Measurements from ENCODE around the gene SPPL3. TPM values are rescaled to one million over a fixed set of nuclear protein-coding genes. Genes with fewer than 3 reads are reported as not detected.

The SPPL3 gene
- total RNA-seq, 4 donors from 2014 or later, result 25.7 to 37.5 (median 34.7) TPM

DNA sequence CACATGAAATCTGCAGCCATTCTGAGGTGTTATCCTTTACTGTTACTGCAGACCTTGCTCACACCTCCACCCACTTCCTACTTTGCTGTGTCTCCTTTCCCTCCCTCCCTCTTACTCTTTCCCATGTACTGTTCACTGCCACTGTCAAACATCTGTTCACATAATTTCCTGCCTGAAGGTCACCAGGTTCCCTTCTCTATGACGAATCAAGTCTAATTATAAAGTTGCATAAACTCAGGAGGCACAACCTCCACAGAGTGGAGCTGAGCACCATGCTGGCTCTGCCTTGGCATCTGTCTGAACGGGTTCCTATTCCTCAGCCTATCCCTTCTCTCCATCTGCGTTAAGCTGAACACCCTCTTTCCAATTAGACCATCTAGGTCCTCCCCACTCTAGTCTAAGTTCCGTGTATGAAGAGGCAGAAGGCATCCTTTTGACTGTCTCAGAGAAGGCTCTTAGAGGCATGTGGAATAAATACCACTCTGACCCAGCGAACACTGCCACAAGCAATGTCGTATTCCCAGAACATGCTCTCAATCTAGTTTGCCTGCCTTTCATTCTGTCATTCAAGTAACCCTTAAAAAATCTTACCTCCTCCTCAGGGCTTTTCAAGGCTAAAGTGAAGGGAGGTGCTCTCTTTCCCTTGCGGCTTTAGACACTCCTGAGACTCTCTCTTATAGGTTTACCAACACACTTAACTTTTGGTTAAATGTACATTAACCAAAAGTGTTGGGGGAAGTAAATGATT lies 129.8 kb downstream of the SPPL3 start:
- TF ChIP-seq POLR2A (IDR thresholded peaks at IDR 0.05), result no peak
- TF ChIP-seq, protein P1, sequence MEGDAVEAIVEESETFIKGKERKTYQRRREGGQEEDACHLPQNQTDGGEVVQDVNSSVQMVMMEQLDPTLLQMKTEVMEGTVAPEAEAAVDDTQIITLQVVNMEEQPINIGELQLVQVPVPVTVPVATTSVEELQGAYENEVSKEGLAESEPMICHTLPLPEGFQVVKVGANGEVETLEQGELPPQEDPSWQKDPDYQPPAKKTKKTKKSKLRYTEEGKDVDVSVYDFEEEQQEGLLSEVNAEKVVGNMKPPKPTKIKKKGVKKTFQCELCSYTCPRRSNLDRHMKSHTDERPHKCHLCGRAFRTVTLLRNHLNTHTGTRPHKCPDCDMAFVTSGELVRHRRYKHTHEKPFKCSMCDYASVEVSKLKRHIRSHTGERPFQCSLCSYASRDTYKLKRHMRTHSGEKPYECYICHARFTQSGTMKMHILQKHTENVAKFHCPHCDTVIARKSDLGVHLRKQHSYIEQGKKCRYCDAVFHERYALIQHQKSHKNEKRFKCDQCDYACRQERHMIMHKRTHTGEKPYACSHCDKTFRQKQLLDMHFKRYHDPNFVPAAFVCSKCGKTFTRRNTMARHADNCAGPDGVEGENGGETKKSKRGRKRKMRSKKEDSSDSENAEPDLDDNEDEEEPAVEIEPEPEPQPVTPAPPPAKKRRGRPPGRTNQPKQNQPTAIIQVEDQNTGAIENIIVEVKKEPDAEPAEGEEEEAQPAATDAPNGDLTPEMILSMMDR (IDR thresholded peaks at IDR 0.05), result no peak
- 92% methylated on average over 7 of the region's 7 CpGs for WGBS, 2 donors
- intact Hi-C loops (cut with DNase I), result no loop called here
- no peak for DNase-seq
- no peak overlapping the region for H3K4me3 ChIP-seq (replicated peaks in 1 of 3)
- H3K9me3 ChIP-seq, result no peaks in the 10 kb centered on the region
- no peaks in the 10 kb centered on the region for H3K36me3 ChIP-seq
- no peak overlapping the region for H3K27ac ChIP-seq
- peaks cover 28 to 31% of the 10 kb centered on the region in 2 donors for H3K4me1 ChIP-seq
- H3K27me3 ChIP-seq, result no peaks in the 10 kb centered on the region

DNA sequence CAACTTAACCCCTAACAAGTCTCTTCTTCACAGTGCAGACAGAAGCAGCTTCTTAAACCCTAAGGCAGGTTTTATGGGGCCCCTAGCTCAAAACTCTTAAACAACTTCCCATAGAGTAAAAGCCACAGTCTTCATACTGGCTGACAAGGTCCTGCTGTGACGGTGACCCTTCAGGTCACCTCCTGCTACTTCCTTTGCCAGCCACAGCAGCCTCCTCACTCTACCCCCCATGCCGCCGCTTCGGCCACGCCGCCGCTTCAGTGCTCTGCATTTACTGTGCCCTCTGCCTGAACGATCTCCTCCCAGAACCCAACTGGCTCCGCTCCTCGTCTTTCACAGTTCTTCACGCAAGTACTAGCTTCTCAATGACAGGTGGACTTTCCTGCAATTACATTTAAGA lies 133.1 kb downstream of the SPPL3 start:
- WGBS, 2 donors, result 88 to 92% methylated on average over 11 of the region's 11 CpGs
- Histone ChIP-seq H3K4me1 (peaks cover 39 to 49% of the 10 kb centered on the region in 2 donors), H3K4me3 (replicated peaks in 1 of 3) (no peak overlapping the region), H3K9me3 (no peaks in the 10 kb centered on the region), H3K27me3 (no peaks in the 10 kb centered on the region), H3K36me3 (no peaks in the 10 kb centered on the region), H3K27ac (peak overlapping the region in 1 of 3 donors; percentile 99)
- DNase-seq, result no peak
- intact Hi-C loops (cut with DNase I), result no loop called here
- TF ChIP-seq, protein P1 (IDR thresholded peaks at IDR 0.05), result no peak
- no peak for TF ChIP-seq POLR2A (IDR thresholded peaks at IDR 0.05)

- intact Hi-C loops (cut with DNase I), result no loop called here
- peak in 1 of 2 donors; percentile 40 for TF ChIP-seq POLR2A (IDR thresholded peaks at IDR 0.05)
- TF ChIP-seq, protein P1 (IDR thresholded peaks at IDR 0.05), result peak in 1 of 6 experiments; percentile 5
- H3K4me3 ChIP-seq (replicated peaks in 1 of 3), result no peak overlapping the region
- WGBS, 2 donors, result 43 to 45% methylated on average over 11 of the region's 11 CpGs
- H3K27ac ChIP-seq, result peak overlapping the region; percentile 82 to 99 (median 86)
- no peaks in the 10 kb centered on the region for H3K9me3 ChIP-seq
- H3K36me3 ChIP-seq, result peaks cover 0 to 5% of the 10 kb centered on the region in 2 donors
- H3K4me1 ChIP-seq, result peaks cover 40 to 41% of the 10 kb centered on the region in 2 donors
- DNase-seq, result peak; percentile 79 to 81
- no peaks in the 10 kb centered on the region for H3K27me3 ChIP-seq
These were observed 136.8 kb downstream of the SPPL3 start for GRCh38 chr12:120767071-120768024.

GRCh38 chr12:120766566-120766965 lies 137.6 kb downstream of the SPPL3 start:
- TF ChIP-seq POLR2A (IDR thresholded peaks at IDR 0.05), result no peak
- TF ChIP-seq, protein P1 (IDR thresholded peaks at IDR 0.05), result no peak
- Histone ChIP-seq H3K4me3 (replicated peaks in 1 of 3) (no peak overlapping the region), H3K27me3 (no peaks in the 10 kb centered on the region), H3K9me3 (no peaks in the 10 kb centered on the region), H3K27ac (peak overlapping the region; percentile 82 to 99 (median 86)), H3K4me1 (peaks cover 46 to 48% of the 10 kb centered on the region in 2 donors), H3K36me3 (peaks cover 0 to 5% of the 10 kb centered on the region in 2 donors)
- intact Hi-C loops (cut with DNase I), result no loop called here
- DNase-seq, result no peak
- WGBS, 2 donors, result 75 to 91% methylated on average over 5 of the region's 5 CpGs
